HG02973 (cell line): Measurements from ENCODE around the gene CP.

Experiments
- ATAC-seq: cut with Tn5 transposase; IDR thresholded peaks from one replicate; pipeline ENCODE4 v1.9.1; 2021; ENCODE audit warnings: moderate library complexity; ENCODE audit not compliant: unreplicated experiment

CP gene

GRCh38 chr3:149128821-149129220 lies 92.8 kb downstream of the CP start:
- ATAC-seq: no peak

- no peak for ATAC-seq
Observed at GRCh38 chr3:149122721-149123578, 98.7 kb downstream of the CP start.
